DND-41 (cell line): Measurements from ENCODE around the gene GATA5.
A peak's percentile ranks its signal among the peaks of the same experiment; 100 is the strongest.

Source experiments
- ATAC-seq: fragments of 200-7000 bp; cut with Tn5 transposase; 3 replicates; pipeline ENCODE4 v1.9.1; 2021; ENCODE audit warnings: low read depth; ENCODE audit not compliant: insufficient read depth
- DNase-seq: peaks from one replicate; pipeline ENCODE4 v3.0.0-alpha.2; 2020
- H2AFZ ChIP-seq: 2 replicates; pipeline ENCODE4 v1.6.0; 2012; ENCODE audit warnings: low read depth, low read length
- H3K27ac ChIP-seq: 2 replicates; pipeline ENCODE4 v1.5.1; 2012; ENCODE audit warnings: low read length, inconsistent platforms
- H3K27me3 ChIP-seq: fragments of 200-600 bp; sonication (generic); 2 replicates; pipeline ENCODE4 v1.6.0; 2012; ENCODE audit warnings: low read length, mild to moderate bottlenecking, inconsistent platforms; ENCODE audit not compliant: insufficient read depth, poor library complexity
- H3K36me3 ChIP-seq: 2 replicates; pipeline ENCODE4 v1.5.1; 2012; ENCODE audit warnings: low read length, inconsistent platforms; ENCODE audit not compliant: insufficient read depth
- H3K4me1 ChIP-seq: 2 replicates; pipeline ENCODE4 v1.5.1; 2012; ENCODE audit warnings: mild to moderate bottlenecking, low read length; ENCODE audit not compliant: insufficient read depth
- H3K4me2 ChIP-seq: 2 replicates; pipeline ENCODE4 v1.6.0; 2012; ENCODE audit warnings: mild to moderate bottlenecking, moderate library complexity, low read length, inconsistent platforms; ENCODE audit not compliant: insufficient read depth
- H3K4me3 ChIP-seq, 2 experiments: fragments of 200-600 bp in 1 of 2; shearing (Covaris generic) in 1 of 2; 2 replicates each; pipeline ENCODE4 v1.5.1; 2012 to 2016; ENCODE audit warnings: inconsistent platforms in 2 of 2, low read length in 2 of 2, mild to moderate bottlenecking in 2 of 2, low read depth in 1 of 2, moderate library complexity in 1 of 2
- H3K79me2 ChIP-seq: 2 replicates; pipeline ENCODE4 v1.6.0; 2012; ENCODE audit warnings: low read length, inconsistent platforms; ENCODE audit not compliant: insufficient read depth
- H3K9ac ChIP-seq: 2 replicates; pipeline ENCODE4 v1.6.0; 2012; ENCODE audit warnings: low read depth, mild to moderate bottlenecking, inconsistent platforms, low read length, moderate library complexity
- H3K9me3 ChIP-seq: 2 replicates; pipeline ENCODE4 v1.5.1; 2012; ENCODE audit warnings: low read length, moderate library complexity, mild to moderate bottlenecking, inconsistent platforms; ENCODE audit not compliant: insufficient read depth, severe bottlenecking
- H4K20me1 ChIP-seq: 2 replicates; pipeline ENCODE4 v1.6.0; 2012; ENCODE audit warnings: low read length; ENCODE audit not compliant: insufficient read depth
- CTCF ChIP-seq: IDR thresholded peaks from 2 replicates; pipeline ENCODE4 v1.5.1; 2012; ENCODE audit warnings: borderline replicate concordance, low read length, moderate library complexity, mild to moderate bottlenecking; ENCODE audit not compliant: poor library complexity, severe bottlenecking; ENCODE audit errors: extremely low read depth
- EZH2 ChIP-seq: IDR thresholded peaks from 3 replicates; pipeline ENCODE4 v1.6.1; 2012; ENCODE audit warnings: borderline replicate concordance, low read depth, mild to moderate bottlenecking, moderate library complexity, low read length, inconsistent platforms; ENCODE audit not compliant: severe bottlenecking

Gene GATA5

GRCh38 chr20:62523473-62524203, 47.8 kb upstream of the GATA5 start:
- H3K4me3 ChIP-seq, result no peak overlapping the region
- no peak overlapping the region for H3K9ac ChIP-seq
- peak; percentile 94 for ATAC-seq
- peak; percentile 69 for DNase-seq
- TF ChIP-seq CTCF (no peak), EZH2 (no peak)
- no peaks in the 10 kb centered on the region for H3K36me3 ChIP-seq
- no peaks in the 10 kb centered on the region for H3K4me1 ChIP-seq
- H3K79me2 ChIP-seq, result no peaks in the 10 kb centered on the region
- peaks cover 4% of the 10 kb centered on the region for H3K27me3 ChIP-seq
- peaks cover 9% of the 10 kb centered on the region; the same call in 1 of the 2 replicates for H4K20me1 ChIP-seq
- no peak overlapping the region for H3K27ac ChIP-seq
- H2AFZ ChIP-seq, result no peak overlapping the region
- H3K4me2 ChIP-seq, result no peak overlapping the region
- H3K9me3 ChIP-seq, result no peaks in the 10 kb centered on the region

GRCh38 chr20:62522748-62523396, 47.1 kb upstream of the GATA5 start:
- no peak overlapping the region for H3K4me2 ChIP-seq
- no peaks in the 10 kb centered on the region for H3K4me1 ChIP-seq
- DNase-seq (no peak), ATAC-seq (no peak)
- H3K36me3 ChIP-seq, result no peaks in the 10 kb centered on the region
- H3K79me2 ChIP-seq, result no peaks in the 10 kb centered on the region
- H3K9me3 ChIP-seq, result no peaks in the 10 kb centered on the region
- H3K4me3 ChIP-seq, result no peak overlapping the region
- peaks cover 4% of the 10 kb centered on the region for H3K27me3 ChIP-seq
- no peak overlapping the region for H2AFZ ChIP-seq
- H3K9ac ChIP-seq, result no peak overlapping the region
- TF ChIP-seq CTCF (no peak), EZH2 (no peak)
- H4K20me1 ChIP-seq, result peaks cover 9% of the 10 kb centered on the region; the same call in 1 of the 2 replicates
- no peak overlapping the region for H3K27ac ChIP-seq

GRCh38 chr20:62519826-62520225, 44.0 kb upstream of the GATA5 start:
- H3K79me2 ChIP-seq, result no peaks in the 10 kb centered on the region
- no peaks in the 10 kb centered on the region for H3K4me1 ChIP-seq
- no peak overlapping the region for H2AFZ ChIP-seq
- no peaks in the 10 kb centered on the region for H3K9me3 ChIP-seq
- no peak overlapping the region for H3K4me3 ChIP-seq
- H3K27ac ChIP-seq, result no peak overlapping the region
- no peak for DNase-seq
- no peaks in the 10 kb centered on the region for H3K36me3 ChIP-seq
- ATAC-seq, result no peak
- H3K27me3 ChIP-seq, result peaks cover 4% of the 10 kb centered on the region
- H3K9ac ChIP-seq, result no peak overlapping the region
- H4K20me1 ChIP-seq, result peaks cover 11% of the 10 kb centered on the region
- TF ChIP-seq CTCF, result no peak
- TF ChIP-seq EZH2, result no peak
- H3K4me2 ChIP-seq, result no peak overlapping the region
